Measurements from ENCODE around the gene SERINC5.
"Not testable (repeated sequence)": the region's sequence is repeated elsewhere in the genome, so short reads cannot be mapped to it uniquely, and the experiment has no call there.

The SERINC5 gene

GRCh38 chr5:80119372-80119771, 136.5 kb downstream of the SERINC5 start:
- DNase-seq (ENCODE audit: low spot score): no peak
- in situ Hi-C loops (cut with MboI; ENCODE audit: low pct_unique_long_range_greater_than_20kb, low sequenced_read_pairs, unreplicated experiment): no loop called here
- TF ChIP-seq CTCF (IDR thresholded peaks at IDR 0.05; ENCODE audit: extremely low read depth, insufficient read depth, missing control alignments): no peak

- in situ Hi-C loops (cut with MboI; ENCODE audit: low pct_unique_long_range_greater_than_20kb, low sequenced_read_pairs, unreplicated experiment): no loop called here
- no peak for DNase-seq (ENCODE audit: low spot score)
- no peak for TF ChIP-seq CTCF (IDR thresholded peaks at IDR 0.05; ENCODE audit: extremely low read depth, insufficient read depth, missing control alignments)
Measured at GRCh38 chr5:80117446-80117845, 138.4 kb downstream of the SERINC5 start.

GRCh38 chr5:80116465-80116864, 139.4 kb downstream of the SERINC5 start:
- no peak for TF ChIP-seq CTCF (IDR thresholded peaks at IDR 0.05; ENCODE audit: extremely low read depth, insufficient read depth, missing control alignments)
- no peak for DNase-seq (ENCODE audit: low spot score)
- in situ Hi-C loops (cut with MboI; ENCODE audit: low pct_unique_long_range_greater_than_20kb, low sequenced_read_pairs, unreplicated experiment): no loop called here

GRCh38 chr5:80116000-80116399, 139.8 kb downstream of the SERINC5 start:
- in situ Hi-C loops (cut with MboI; ENCODE audit: low pct_unique_long_range_greater_than_20kb, low sequenced_read_pairs, unreplicated experiment): no loop called here
- no peak for TF ChIP-seq CTCF (IDR thresholded peaks at IDR 0.05; ENCODE audit: extremely low read depth, insufficient read depth, missing control alignments)
- DNase-seq (ENCODE audit: low spot score): no peak

GRCh38 chr5:80114860-80115259, 141.0 kb downstream of the SERINC5 start:
- TF ChIP-seq CTCF (IDR thresholded peaks at IDR 0.05; ENCODE audit: extremely low read depth, insufficient read depth, missing control alignments): no peak
- DNase-seq (ENCODE audit: low spot score): no peak
- in situ Hi-C loops (cut with MboI; ENCODE audit: low pct_unique_long_range_greater_than_20kb, low sequenced_read_pairs, unreplicated experiment): no loop called here

- in situ Hi-C loops (cut with MboI; ENCODE audit: low pct_unique_long_range_greater_than_20kb, low sequenced_read_pairs, unreplicated experiment); DNase-seq (ENCODE audit: low spot score): not testable (repeated sequence)
Measured at GRCh38 chr5:80111376-80111990, 144.4 kb downstream of the SERINC5 start.

GRCh38 chr5:80109646-80110478, 146.0 kb downstream of the SERINC5 start:
- no peak for DNase-seq (ENCODE audit: low spot score)
- no peak for TF ChIP-seq CTCF (IDR thresholded peaks at IDR 0.05; ENCODE audit: extremely low read depth, insufficient read depth, missing control alignments)
- in situ Hi-C loops (cut with MboI; ENCODE audit: low pct_unique_long_range_greater_than_20kb, low sequenced_read_pairs, unreplicated experiment): no loop called here

Measured in GM13977 (cell line).